ENCODE data around the gene PRR11.
A peak's percentile ranks its signal among the peaks of the same experiment; 100 is the strongest.

The PRR11 gene

GRCh38 chr17:59154292-59154720 lies 1.2 kb upstream of the PRR11 start:
- Histone ChIP-seq H3K79me2 (ENCODE audit: insufficient read depth, low read length) (peaks cover 91% of the 10 kb centered on the region), H2AFZ (ENCODE audit: low read depth, low read length, severe bottlenecking) (peak overlapping the region; percentile 22), H3F3A (ENCODE audit: insufficient read depth) (peaks cover 21% of the 10 kb centered on the region), H3K9me3 (ENCODE audit: insufficient read depth, low read length) (no peaks in the 10 kb centered on the region), H3K27ac (ENCODE audit: low read depth, low read length) (peak overlapping the region; percentile 86), H3K9me2 (replicated peaks; ENCODE audit: insufficient read depth, low read length) (no peaks in the 10 kb centered on the region), H3K4me3 (ENCODE audit: insufficient read depth, low read length, poor library complexity, severe bottlenecking) (peak overlapping the region; percentile 91), H3K4me2 (ENCODE audit: low read depth, low read length, poor library complexity, severe bottlenecking) (peak overlapping the region; percentile 100), H3K9ac (ENCODE audit: low read length) (peak overlapping the region; percentile 91), H4K20me1 (ENCODE audit: low read depth, low read length) (no peaks in the 10 kb centered on the region; the same call in 1 of the 2 replicates), H3K36me3 (ENCODE audit: low read length) (peaks cover under 1% of the 10 kb centered on the region; the same call in 1 of the 2 replicates), H3K27me3 (ENCODE audit: low read length) (no peaks in the 10 kb centered on the region)
- no peak for TF ChIP-seq EZH2phosphoT487 (conservative IDR thresholded peaks at IDR 0.05; ENCODE audit: low read length)
- TF ChIP-seq CTCF (IDR thresholded peaks at IDR 0.05; ENCODE audit: insufficient read depth, low read length, poor library complexity, severe bottlenecking): no peak

- peak within 1 kb of the TSS; percentile 91 for H3K9ac ChIP-seq (ENCODE audit: low read length)
- H4K20me1 ChIP-seq (ENCODE audit: low read depth, low read length): no peaks in the 10 kb centered on the region; the same call in 1 of the 2 replicates
- peak within 1 kb of the TSS; percentile 37 for H2AFZ ChIP-seq (ENCODE audit: low read depth, low read length, severe bottlenecking)
- H3K27ac ChIP-seq (ENCODE audit: low read depth, low read length): peak within 1 kb of the TSS; percentile 86
- peak within 1 kb of the TSS; percentile 100 for H3K4me2 ChIP-seq (ENCODE audit: low read depth, low read length, poor library complexity, severe bottlenecking)
- H3K4me3 ChIP-seq (ENCODE audit: insufficient read depth, low read length, poor library complexity, severe bottlenecking): peak within 1 kb of the TSS; percentile 93
- TF ChIP-seq CTCF (IDR thresholded peaks at IDR 0.05; ENCODE audit: insufficient read depth, low read length, poor library complexity, severe bottlenecking) (no peak), EZH2phosphoT487 (conservative IDR thresholded peaks at IDR 0.05; ENCODE audit: low read length) (no peak)
- H3K27me3 ChIP-seq (ENCODE audit: low read length): no peaks in the 10 kb centered on the region
- peaks cover 21% of the 10 kb centered on the region for H3F3A ChIP-seq (ENCODE audit: insufficient read depth)
- no peaks in the 10 kb centered on the region for H3K9me3 ChIP-seq (ENCODE audit: insufficient read depth, low read length)
- H3K36me3 ChIP-seq (ENCODE audit: low read length): no peaks in the 10 kb centered on the region; the same call in 1 of the 2 replicates
- peaks cover 91% of the 10 kb centered on the region for H3K79me2 ChIP-seq (ENCODE audit: insufficient read depth, low read length)
- no peaks in the 10 kb centered on the region for H3K9me2 ChIP-seq (replicated peaks; ENCODE audit: insufficient read depth, low read length)
Measured at GRCh38 chr17:59154721-59155438, 666 bp upstream of the PRR11 start, which contains the start of gene SKA2. TSS of gene SKA2 (minus strand) at chr17:59155186. CDS start at chr17:59155163, 23 bp downstream.

- Histone ChIP-seq H3K4me3 (ENCODE audit: insufficient read depth, low read length, poor library complexity, severe bottlenecking) (no peak overlapping the region), H3K9me2 (replicated peaks; ENCODE audit: insufficient read depth, low read length) (no peaks in the 10 kb centered on the region), H3K27me3 (ENCODE audit: low read length) (no peaks in the 10 kb centered on the region), H2AFZ (ENCODE audit: low read depth, low read length, severe bottlenecking) (no peak overlapping the region), H4K20me1 (ENCODE audit: low read depth, low read length) (no peaks in the 10 kb centered on the region), H3K4me2 (ENCODE audit: low read depth, low read length, poor library complexity, severe bottlenecking) (peak overlapping the region; percentile 35), H3F3A (ENCODE audit: insufficient read depth) (peaks cover 5% of the 10 kb centered on the region), H3K79me2 (ENCODE audit: insufficient read depth, low read length) (peaks cover 96% of the 10 kb centered on the region), H3K9ac (ENCODE audit: low read length) (no peak overlapping the region), H3K36me3 (ENCODE audit: low read length) (no peaks in the 10 kb centered on the region; the same call in 1 of the 2 replicates), H3K27ac (ENCODE audit: low read depth, low read length) (no peak overlapping the region), H3K9me3 (ENCODE audit: insufficient read depth, low read length) (no peaks in the 10 kb centered on the region)
- TF ChIP-seq EZH2phosphoT487 (conservative IDR thresholded peaks at IDR 0.05; ENCODE audit: low read length) (no peak), CTCF (IDR thresholded peaks at IDR 0.05; ENCODE audit: insufficient read depth, low read length, poor library complexity, severe bottlenecking) (no peak)
Measured at GRCh38 chr17:59160157-59161025, 4.8 kb downstream of the PRR11 start.
